ENCODE results near the gene FHIT. TPM values are rescaled to one million over a fixed set of nuclear protein-coding genes. Genes with fewer than 3 reads are reported as not detected.

The FHIT gene
- total and polyA plus RNA-seq, 4 donors, result 2.1 to 14.7 (median 6.6) TPM

- TF ChIP-seq EGR1 (IDR thresholded peaks at IDR 0.05; ENCODE audit: low read depth in 2 of 2), result no peak
- no peak for TF ChIP-seq NR2F2 (IDR thresholded peaks at IDR 0.05)
Measured at GRCh38 chr3:59813148-59813538, 1438.1 kb downstream of the FHIT start (continued).

- Histone ChIP-seq H3K4me3 (ENCODE audit: low read depth in 1 of 3, low read length in 3 of 3) (no peak overlapping the region), H3K4me1 (ENCODE audit: control insufficient read depth in 4 of 4, insufficient read depth in 4 of 4, low read length in 3 of 4) (no peaks in the 10 kb centered on the region), H3K36me3 (ENCODE audit: control insufficient read depth in 4 of 4, insufficient read depth in 3 of 4, low read depth in 1 of 4, low read length in 3 of 4) (no peaks in the 10 kb centered on the region), H3K9ac (ENCODE audit: low read depth in 1 of 2, low read length in 2 of 2) (no peak overlapping the region), H3K27ac (ENCODE audit: low read depth in 1 of 2, low read length in 2 of 2) (no peak overlapping the region), H3K27me3 (ENCODE audit: control insufficient read depth in 4 of 4, insufficient read depth in 4 of 4, low read length in 3 of 4) (no peaks in the 10 kb centered on the region), H3K9me3 (ENCODE audit: control insufficient read depth in 4 of 4, low read length in 3 of 4) (no peaks in the 10 kb centered on the region)
- no peak for DNase-seq (ENCODE audit: low spot score)
- TF ChIP-seq NR2F2 (IDR thresholded peaks at IDR 0.05), result no peak
- TF ChIP-seq EGR1 (IDR thresholded peaks at IDR 0.05; ENCODE audit: low read depth in 2 of 2), result no peak
- no peak for TF ChIP-seq FOXA2 (IDR thresholded peaks at IDR 0.05)
- 90% methylated on average over 11 of the region's 11 CpGs for WGBS
Measured at GRCh38 chr3:59812237-59813147, 1438.8 kb downstream of the FHIT start.

GRCh38 chr3:59811160-59811559, 1440.1 kb downstream of the FHIT start:
- Histone ChIP-seq H3K36me3 (ENCODE audit: control insufficient read depth in 4 of 4, insufficient read depth in 3 of 4, low read depth in 1 of 4, low read length in 3 of 4) (no peaks in the 10 kb centered on the region), H3K4me1 (ENCODE audit: control insufficient read depth in 4 of 4, insufficient read depth in 4 of 4, low read length in 3 of 4) (no peaks in the 10 kb centered on the region), H3K4me3 (ENCODE audit: low read depth in 1 of 3, low read length in 3 of 3) (no peak overlapping the region), H3K9me3 (ENCODE audit: control insufficient read depth in 4 of 4, low read length in 3 of 4) (no peaks in the 10 kb centered on the region), H3K9ac (ENCODE audit: low read depth in 1 of 2, low read length in 2 of 2) (no peak overlapping the region), H3K27me3 (ENCODE audit: control insufficient read depth in 4 of 4, insufficient read depth in 4 of 4, low read length in 3 of 4) (no peaks in the 10 kb centered on the region), H3K27ac (ENCODE audit: low read depth in 1 of 2, low read length in 2 of 2) (no peak overlapping the region)
- 84% methylated on average over 2 of the region's 2 CpGs for WGBS
- DNase-seq (ENCODE audit: low spot score), result no peak
- TF ChIP-seq FOXA1 (IDR thresholded peaks at IDR 0.05) (no peak), RAD21 (IDR thresholded peaks at IDR 0.05) (no peak), FOXA2 (IDR thresholded peaks at IDR 0.05) (no peak), TAF1 (conservative IDR thresholded peaks at IDR 0.05) (no peak), MAX (IDR thresholded peaks at IDR 0.05) (no peak), NR2F2 (IDR thresholded peaks at IDR 0.05) (no peak), EGR1 (IDR thresholded peaks at IDR 0.05; ENCODE audit: low read depth in 2 of 2) (no peak), ATF3 (IDR thresholded peaks at IDR 0.05) (no peak), ZBTB33 (IDR thresholded peaks at IDR 0.05) (no peak), HNF4G (IDR thresholded peaks at IDR 0.05) (no peak), GABPA (IDR thresholded peaks at IDR 0.05 in 1 of 2, conservative IDR thresholded peaks at IDR 0.05 in 1 of 2) (no peak), JUND (IDR thresholded peaks at IDR 0.05) (no peak)

- no peak overlapping the region for H3K27ac ChIP-seq (ENCODE audit: low read depth in 1 of 2, low read length in 2 of 2)
- H3K9me3 ChIP-seq (ENCODE audit: control insufficient read depth in 4 of 4, low read length in 3 of 4), result no peaks in the 10 kb centered on the region
- DNase-seq (ENCODE audit: low spot score), result no peak
- TF ChIP-seq CTCF (IDR thresholded peaks at IDR 0.05; ENCODE audit: low read depth, low read length, missing input control) (no peak), RAD21 (IDR thresholded peaks at IDR 0.05) (no peak)
- WGBS, result 87% methylated on average over 2 of the region's 2 CpGs
- no peaks in the 10 kb centered on the region for H3K4me1 ChIP-seq (ENCODE audit: control insufficient read depth in 4 of 4, insufficient read depth in 4 of 4, low read length in 3 of 4)
- H3K27me3 ChIP-seq (ENCODE audit: control insufficient read depth in 4 of 4, insufficient read depth in 4 of 4, low read length in 3 of 4), result no peaks in the 10 kb centered on the region
- no peak overlapping the region for H3K9ac ChIP-seq (ENCODE audit: low read depth in 1 of 2, low read length in 2 of 2)
- H3K4me3 ChIP-seq (ENCODE audit: low read depth in 1 of 3, low read length in 3 of 3), result no peak overlapping the region
- no peaks in the 10 kb centered on the region for H3K36me3 ChIP-seq (ENCODE audit: control insufficient read depth in 4 of 4, insufficient read depth in 3 of 4, low read depth in 1 of 4, low read length in 3 of 4)
Measured at GRCh38 chr3:59810606-59811005, 1440.6 kb downstream of the FHIT start.

All from liver (tissue), 9 donors.